Erythroblast (primary cell): ENCODE measurements around the gene TUBA3D.
"Not testable (repeated sequence)": the region's sequence is repeated elsewhere in the genome, so short reads cannot be mapped to it uniquely, and the experiment has no call there.

Source experiments
- DNase-seq, 2 experiments: peaks; one replicate each; lab custom pipeline; 2025; lab: John Stamatoyannopoulos, UW
- GATA1 ChIP-seq: IDR thresholded peaks from 2 replicates; pipeline ENCODE4 v1.6.1; 2011; ENCODE audit warnings: low read depth, mild to moderate bottlenecking, control low read depth, low read length, moderate library complexity
- POLR2A ChIP-seq: IDR thresholded peaks from 2 replicates; pipeline ENCODE4 v1.6.1; 2011; ENCODE audit warnings: mild to moderate bottlenecking, low read length

The TUBA3D gene

DNA sequence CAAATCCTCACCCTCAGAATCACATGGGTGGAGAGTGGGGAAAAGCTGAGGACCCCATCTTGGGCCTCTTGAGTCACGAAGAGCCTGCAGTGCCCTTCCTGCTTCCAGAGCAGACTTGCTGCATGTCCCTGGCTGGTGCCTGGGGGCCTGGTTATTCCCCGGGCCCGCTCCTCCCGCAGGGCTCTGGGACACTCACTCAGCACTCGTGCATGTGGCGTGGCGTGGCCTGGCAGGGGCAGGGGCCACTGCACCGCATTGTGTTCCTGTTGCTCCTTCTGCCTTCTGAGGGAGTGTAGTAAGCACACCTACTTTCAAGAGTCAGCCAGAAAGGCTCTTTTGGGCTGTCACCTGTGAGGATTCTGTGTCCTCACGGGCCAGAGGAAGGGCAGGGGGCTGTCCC lies 33.7 kb downstream of the TUBA3D start:
- DNase-seq: no peak
- TF ChIP-seq GATA1 (no peak), POLR2A (no peak)

DNA sequence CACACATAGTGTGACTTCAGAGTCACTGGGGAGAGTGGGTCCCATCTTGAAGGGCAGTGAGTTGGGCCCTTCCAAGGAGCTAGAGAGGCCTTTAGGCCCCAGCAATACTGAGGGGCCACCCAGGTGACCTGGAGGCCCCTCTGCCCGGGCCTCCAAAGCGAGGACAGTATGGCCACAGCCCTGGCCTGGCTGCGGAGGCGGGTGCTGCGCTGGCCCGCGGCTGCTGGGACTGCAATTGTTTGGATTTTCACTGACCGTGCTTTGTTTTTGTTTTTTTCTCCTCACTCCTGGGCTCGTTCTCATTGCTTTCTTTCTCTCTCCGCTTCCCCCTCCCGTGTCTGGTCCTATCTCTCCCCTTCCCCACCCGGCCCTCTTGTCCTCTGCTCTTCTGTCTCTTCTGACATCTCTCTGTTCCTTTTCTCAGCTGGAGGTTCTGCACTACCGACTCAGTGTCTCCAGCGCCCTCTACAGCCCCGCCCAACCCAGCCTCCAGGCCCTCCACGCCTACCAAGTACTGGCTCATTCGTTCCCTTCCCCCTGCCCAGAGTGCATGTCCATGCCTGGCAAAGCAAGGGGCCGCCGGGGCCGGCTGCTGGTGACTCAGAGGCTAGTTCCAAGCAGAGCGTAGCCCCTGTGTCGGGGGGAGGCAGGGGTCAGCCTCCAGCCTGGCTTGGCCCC lies 35.5 kb downstream of the TUBA3D start:
- peak; percentile 24 to 55 for DNase-seq

DNA sequence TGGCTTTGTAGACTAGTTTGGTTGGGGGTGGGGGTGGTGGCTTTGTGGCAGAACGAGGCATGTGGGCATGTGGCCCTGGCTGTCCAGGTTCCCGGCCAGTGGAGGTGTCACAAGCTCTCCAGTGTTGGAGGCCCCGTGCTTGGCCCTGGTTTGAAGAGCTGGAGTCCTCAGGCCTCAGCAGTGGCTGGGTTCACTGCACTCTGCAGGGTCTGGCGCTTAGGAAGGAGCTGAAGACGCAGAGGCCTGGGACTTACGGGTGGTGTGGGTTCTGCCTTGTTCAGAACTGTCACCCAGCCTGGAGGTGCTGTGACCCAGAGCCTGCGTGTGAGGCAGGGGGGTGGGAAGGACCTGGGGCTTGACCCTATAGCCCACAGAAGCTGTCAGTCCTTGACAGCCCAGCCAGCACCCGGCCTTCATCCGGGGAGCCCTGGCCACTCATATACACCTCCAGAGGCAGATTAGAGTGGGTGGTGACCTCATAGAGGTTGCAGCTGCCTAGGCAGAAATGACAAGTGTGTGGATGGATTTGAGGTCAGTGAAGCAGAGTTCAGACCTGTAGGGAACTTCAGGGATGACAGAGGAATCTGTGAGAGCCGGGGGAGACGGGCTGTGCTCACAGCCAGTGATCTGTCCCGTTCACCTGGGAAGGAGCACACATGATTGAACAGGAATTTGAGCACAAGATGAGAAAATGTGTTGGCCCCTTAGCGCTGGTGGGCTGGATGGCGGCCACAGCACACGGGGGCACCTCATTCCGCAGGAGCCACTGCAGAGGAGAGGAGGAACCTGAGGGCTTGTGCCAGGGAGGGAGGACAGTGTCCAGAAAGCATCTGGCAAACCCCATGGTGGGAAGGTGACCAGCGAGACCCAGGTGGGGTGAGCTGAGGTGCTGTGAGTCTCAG lies 36.3 kb downstream of the TUBA3D start:
- DNase-seq: not testable (repeated sequence)

DNA sequence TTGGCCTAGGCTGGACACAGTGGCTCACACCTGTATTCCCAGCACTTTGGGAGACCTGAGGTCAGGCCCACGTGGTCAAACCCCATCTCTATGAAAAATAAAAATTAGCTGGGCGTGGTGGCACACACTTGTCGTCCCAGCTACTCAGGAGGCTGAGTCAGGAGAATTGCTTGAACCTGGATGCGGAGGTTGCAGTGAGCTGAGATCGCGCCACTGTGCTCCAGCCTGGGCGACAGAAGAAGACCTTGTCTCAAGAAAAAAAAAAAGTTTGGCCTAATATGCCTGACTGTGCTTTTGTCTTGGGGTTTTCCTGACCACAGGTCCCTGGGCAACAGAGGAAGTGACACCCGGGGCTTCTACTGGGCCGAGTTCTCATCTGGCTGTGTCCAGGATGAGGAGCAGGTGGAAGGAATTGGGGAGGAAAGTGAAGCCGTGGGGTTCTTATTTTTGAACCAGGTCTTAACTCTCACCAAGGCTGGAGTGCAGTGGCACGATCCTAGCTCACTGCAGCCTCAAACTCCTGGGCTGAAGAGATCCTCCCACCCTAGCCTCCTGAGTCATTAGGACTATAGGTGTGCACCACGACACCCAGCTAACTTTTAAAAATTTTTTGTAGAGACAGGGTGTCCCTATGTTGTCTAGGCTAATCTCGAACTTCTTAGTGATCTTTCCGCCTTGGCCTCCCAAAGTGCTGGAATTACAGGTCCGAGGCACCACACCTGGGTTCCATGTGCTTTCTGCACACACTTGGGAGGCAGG lies 38.7 kb downstream of the TUBA3D start:
- not testable (repeated sequence) for DNase-seq

DNA sequence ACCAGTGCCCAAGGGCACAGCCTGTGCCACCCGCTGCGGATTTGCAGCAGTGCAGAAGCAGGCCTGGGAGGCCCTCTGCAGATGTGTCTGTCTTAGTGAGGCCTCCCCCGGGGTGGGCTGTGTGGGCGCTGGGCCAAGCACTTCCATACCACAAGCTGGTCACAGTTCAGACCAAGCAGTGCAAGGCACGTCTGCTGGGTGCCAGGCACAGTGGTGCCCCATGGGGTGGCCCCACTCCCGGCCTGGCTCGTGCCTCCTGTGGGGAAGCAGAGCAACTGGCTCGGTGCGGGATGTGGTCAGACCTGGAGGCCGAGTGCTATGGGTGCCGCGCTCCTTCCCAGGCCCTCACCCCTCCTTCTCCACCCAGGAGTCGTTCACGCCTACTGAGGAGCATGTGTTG lies 39.3 kb downstream of the TUBA3D start:
- not testable (repeated sequence) for DNase-seq

DNA sequence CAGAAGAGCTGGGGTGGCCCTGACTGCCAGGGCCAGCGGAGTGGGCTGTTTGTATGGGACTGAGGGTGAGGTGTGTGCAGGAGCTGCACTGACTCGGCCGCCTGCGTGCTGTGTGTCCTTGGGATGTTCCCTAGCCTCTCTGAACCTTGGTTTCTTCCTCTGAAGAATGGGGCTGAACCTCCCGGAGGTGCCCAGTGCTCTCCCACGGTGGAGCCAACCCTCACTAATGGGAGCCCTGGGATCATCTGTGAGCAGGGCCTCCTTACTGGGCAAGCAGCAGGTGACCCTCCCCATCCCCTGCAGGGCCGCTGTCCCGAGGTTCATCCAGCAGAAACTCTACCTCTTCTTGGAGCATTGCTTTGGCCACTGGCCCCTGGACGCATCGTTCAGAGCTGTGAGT lies 40.1 kb downstream of the TUBA3D start:
- DNase-seq: no peak
- TF ChIP-seq GATA1 (no peak), POLR2A (no peak)

DNA sequence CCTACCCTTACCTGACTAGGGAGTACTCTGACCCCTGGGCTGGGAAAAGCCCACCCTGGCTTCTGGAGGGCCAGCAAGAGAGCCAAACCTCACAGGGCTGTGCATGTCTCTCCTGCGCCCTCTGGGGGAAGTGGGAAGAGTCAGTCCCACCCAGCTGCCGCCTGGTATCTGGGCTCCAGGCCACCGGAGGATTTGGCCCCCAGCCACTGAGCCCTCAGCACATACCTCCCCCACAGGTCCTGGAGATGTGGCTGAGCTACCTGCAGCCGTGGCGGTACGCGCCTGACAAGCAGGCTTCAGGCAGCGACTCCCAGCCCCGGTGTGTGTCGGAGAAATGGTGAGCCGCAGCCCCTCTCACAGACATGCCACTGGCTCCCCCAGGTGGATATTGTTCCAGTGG lies 40.7 kb downstream of the TUBA3D start:
- peak; percentile 29 to 31 for DNase-seq

DNA sequence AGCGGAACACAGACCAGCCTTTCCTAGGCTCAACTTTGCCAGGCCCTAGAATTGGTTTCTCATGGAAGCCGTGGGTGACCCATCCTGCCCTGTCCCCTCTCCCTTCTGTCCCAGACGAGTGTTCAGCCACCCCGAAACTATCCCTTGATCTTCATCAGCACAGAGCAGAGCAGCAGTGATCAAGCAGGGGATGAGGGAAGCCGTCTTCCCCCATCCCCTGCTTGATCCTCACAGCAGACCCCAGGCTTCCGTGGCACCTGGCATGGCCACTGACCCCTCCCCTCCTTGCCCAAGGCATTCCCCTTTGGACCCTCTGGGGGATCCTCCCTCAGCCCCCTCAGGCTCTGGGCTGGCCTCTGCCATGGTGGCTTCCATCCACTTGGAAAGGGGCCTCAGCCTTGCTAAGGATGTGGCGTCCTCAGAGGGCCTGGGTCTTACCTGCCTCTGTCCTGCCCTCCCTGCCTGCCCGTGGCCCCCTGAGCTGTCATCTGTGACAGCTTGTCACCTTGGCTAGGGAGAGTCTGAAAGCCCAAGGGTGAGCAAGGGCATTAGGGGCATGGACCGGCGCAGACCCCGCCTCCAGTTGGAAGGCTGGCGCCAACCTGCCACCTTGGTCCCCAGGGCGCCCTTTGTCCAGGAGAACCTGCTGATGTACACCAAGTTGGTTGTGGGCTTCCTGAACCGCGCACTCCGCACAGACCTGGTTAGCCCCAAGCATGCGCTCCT lies 41.4 kb downstream of the TUBA3D start:
- DNase-seq: no peak
- TF ChIP-seq POLR2A: no peak
- no peak for TF ChIP-seq GATA1

DNA sequence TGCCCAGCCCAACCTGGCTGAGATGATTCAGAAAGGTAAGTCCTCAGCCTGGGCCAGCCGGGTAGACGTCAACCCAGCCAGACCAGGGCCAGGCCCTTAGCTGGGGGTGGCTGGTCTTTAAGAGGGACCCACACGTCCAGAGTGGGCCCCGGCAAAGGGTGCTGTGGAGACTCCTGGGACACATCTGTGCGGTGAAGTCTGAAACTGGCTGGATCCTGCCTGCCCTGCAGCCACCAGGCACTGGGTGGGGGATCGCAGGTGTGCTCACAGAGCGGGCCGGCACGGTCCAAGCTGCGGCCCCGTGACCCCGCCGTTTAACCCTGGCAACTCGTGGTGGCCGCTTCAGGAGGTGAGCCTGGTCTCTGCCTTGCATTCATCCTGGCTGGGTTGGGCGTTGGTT lies 41.9 kb downstream of the TUBA3D start:
- DNase-seq: not testable (repeated sequence)

DNA sequence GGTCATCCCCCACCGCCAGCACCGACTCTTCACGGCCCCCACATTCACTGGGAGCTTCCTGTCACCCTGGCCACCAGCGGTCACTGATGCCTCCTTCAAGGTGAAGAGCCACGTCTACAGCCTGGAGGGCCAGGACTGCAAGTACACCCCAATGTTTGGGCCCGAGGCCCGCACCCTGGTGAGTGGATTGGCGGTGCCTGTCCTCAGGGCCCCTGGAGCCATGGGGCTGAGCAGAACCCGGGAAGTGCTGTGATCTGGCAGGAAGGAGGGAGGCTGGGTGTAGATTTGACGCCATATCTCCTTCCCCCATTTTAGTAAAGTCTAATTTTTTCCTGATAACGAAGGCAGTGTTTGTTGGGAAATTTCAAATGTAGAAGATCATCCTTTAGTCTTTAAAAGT lies 42.6 kb downstream of the TUBA3D start:
- DNase-seq: not testable (repeated sequence)

DNA sequence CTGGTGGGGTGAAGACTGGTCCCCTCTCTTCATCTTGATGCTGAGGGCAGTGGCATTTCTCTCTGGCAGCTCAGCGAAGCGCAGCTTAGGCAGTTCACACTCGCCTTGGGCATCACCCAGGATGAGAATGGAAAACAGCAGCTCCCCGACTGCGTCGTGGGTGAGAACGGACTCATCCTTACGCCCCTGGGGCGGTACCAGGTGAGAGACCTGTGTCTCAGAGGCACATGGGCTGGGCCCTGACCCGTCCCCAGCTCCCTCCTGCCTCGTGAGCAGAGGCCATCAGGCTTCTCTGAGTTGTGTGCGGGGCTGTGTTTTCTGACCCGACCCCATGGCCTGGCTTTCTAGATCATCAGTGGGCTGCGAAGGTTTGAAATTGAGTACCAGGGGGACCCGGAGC lies 43.5 kb downstream of the TUBA3D start:
- DNase-seq: no peak
- TF ChIP-seq POLR2A: no peak
- no peak for TF ChIP-seq GATA1

DNA sequence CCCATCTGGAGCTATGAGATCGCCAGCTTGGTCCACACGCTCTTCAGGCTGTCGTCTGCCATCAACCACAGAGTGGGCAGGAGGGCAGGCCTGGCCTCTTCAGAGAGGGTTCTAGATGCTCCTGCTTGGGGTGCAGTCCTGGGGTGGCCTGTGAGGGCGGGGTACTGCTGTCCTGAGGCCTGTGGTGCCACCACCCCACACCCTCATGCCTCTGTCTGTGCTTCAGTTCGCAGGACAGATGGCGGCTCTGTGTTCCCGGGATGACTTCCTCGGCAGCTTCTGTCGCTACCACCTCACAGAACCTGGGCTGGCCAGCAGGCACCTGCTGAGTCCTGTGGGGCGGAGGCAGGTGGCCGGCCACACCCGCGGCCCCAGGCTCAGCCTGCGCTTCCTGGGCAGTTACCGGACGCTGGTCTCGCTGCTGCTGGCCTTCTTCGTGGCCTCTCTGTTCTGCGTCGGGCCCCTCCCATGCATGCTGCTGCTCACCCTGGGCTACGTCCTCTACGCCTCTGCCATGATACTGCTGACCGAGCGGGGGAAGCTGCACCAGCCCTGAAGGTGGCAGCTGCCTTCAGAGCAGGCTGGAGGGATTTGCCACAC lies 44.1 kb downstream of the TUBA3D start:
- not testable (repeated sequence) for DNase-seq

DNA sequence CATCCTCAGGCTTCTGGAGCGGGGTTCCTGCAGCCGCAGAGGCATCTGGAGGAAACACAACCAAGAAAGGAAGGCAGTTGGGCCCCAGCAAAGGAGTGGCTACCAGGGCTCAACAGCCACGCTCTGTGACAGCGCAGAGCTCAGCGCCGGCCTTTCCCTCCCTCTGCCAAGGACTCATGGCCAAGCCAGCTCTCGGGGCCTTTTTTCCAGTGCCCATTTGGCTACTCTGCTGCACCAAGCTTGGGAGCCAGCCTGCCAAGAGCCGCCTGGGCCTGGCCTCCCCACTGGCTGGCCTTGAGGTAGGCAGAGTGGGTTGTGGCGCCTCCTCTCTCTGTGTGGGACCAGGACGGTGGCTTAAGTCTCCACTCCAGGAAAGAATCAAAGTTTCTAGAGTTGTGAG lies 44.6 kb downstream of the TUBA3D start:
- DNase-seq: no peak
- no peak for TF ChIP-seq GATA1
- no peak for TF ChIP-seq POLR2A

DNA sequence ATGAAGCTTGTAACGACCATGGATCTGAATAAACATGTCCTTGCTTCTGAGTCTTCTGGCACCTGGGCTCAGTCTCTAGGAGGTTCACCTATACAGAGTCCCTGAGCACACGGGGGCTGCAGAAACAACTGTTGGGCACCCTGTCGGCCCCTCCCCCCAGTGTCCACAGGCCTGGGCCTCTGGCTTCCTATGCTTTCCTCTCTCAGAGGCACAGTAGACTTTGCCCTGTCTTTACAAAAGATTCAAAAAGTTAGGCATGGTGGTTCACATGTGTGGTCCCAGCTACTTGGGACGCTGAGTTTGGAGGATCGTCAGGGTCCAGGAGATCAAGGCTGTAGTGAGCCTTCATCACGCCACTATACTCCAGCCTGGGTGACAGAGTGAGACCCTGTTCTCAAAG lies 45.6 kb downstream of the TUBA3D start:
- not testable (repeated sequence) for DNase-seq
